K562 treated with DMSO at 1 percent for 48 hours (cell line): ENCODE results near the gene OR10J4. TPM values are rescaled to one million over a fixed set of nuclear protein-coding genes. Genes with fewer than 3 reads are reported as not detected.

Experiments
- total RNA-seq: library from RNA; unstranded; fragments of 300-600 nt; gene quantifications from 2 replicates; pipeline ENCODE4 v1.2.3, GENCODE V29; 2022; ENCODE audit warnings: low replicate concordance; ENCODE audit errors: extremely low read depth

Gene OR10J4
- total RNA-seq: not detected in 2 replicates

DNA sequence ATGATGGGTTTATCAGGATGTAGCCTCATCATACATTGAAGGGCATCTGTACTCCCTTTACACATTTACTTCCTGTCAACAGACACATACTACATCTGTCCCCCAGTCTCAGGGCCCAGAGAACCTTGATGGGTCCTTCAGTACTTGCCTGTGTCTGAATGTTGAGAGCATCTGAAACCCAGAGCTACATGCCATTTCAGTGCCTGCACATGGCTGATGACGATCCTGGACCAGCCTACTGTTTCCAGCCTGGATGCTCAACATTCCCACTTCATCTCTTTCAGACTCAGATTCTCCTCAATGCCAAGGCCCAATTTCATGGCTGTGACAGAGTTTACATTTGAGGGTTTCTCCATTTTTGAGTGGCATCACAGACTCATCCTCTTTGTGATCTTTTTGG is at the start of gene OR10J4:
Gene OR10J4, plus strand, starts transcription at position 301 of the 400 bp plus-strand sequence.

DNA sequence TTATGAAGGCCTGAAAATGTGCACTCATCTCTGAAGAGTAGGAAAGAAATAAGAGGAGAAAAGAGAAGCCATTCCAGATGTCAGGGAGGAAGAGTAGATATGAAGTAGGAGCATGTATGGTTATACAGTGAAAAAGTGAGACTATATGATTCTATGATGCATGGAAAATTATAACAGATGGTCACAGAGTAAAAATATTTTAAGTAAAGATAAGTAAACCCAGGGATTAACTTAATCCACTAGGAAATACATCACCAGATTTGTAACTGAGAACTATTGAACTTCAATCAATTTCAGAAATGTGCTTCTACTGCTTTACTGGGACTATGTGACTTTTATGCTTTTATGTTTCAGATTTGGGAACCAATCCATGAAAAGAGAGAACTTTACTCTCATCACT is 7.4 kb downstream of the OR10J4 start, which contains the start of gene OR10J1:
Gene OR10J1, plus strand, starts transcription at position 301 of the 400 bp plus-strand sequence. Its CDS starts 70 bp downstream, at position 371.

Other genes starting within 250 kb of the OR10J4 start
- gene ACKR1, start 227.3 kb upstream of the OR10J4 start, total RNA-seq: not detected in 2 replicates
- not detected in 2 replicates for gene FCER1A, start 129.9 kb upstream of the OR10J4 start, total RNA-seq
- gene OR10J1, start 7.5 kb downstream of the OR10J4 start, total RNA-seq: not detected in 2 replicates
- gene OR10J5, start 103.8 kb downstream of the OR10J4 start, total RNA-seq: not detected in 2 replicates
- gene APCS, start 155.6 kb downstream of the OR10J4 start, total RNA-seq: not detected in 2 replicates